HG02870 (cell line): ENCODE results near the gene BCKDK.
"Not testable (repeated sequence)": the region's sequence is repeated elsewhere in the genome, so short reads cannot be mapped to it uniquely, and the experiment has no call there.

Experiments
- ATAC-seq: cut with Tn5 transposase; IDR thresholded peaks from one replicate; pipeline ENCODE4 v1.9.1; 2021; ENCODE audit warnings: mild to moderate bottlenecking, moderate library complexity; ENCODE audit not compliant: unreplicated experiment

BCKDK gene

DNA sequence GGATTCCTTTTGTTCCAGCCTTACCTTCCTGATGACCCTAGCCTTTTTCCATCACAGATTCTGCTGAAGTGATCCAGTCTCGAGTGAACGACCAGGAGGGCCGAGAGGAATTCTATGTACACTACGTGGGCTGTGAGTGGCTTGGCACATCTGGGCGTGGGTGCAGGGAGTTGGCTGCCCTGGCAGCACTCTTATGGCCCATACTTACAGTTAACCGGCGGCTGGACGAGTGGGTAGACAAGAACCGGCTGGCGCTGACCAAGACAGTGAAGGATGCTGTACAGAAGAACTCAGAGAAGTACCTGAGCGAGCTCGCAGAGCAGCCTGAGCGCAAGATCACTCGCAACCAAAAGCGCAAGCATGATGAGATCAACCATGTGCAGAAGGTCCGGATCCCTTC, 11.9 kb downstream of the BCKDK start:
- no peak for ATAC-seq

GRCh38 chr16:31125844-31126243, 17.7 kb downstream of the BCKDK start:
- ATAC-seq, result no peak

DNA sequence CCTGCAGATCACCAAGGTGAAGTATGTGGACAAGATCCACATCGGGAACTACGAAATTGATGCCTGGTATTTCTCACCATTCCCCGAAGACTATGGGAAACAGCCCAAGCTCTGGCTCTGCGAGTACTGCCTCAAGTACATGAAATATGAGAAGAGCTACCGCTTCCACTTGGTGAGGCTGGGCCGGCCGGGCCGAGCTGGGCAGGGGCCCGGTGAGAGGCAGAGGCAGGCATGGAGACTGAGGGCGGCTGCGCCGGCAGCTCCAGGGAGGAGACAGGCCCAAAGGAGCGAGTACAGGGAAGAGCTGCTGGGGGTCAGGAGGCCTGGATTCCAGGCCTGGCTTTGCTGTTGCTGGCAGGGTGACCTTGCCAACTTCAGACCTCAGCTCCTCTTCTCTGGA, 19.0 kb downstream of the BCKDK start:
- ATAC-seq, result no peak

GRCh38 chr16:31128711-31129567, 20.8 kb downstream of the BCKDK start:
- no peak for ATAC-seq

- ATAC-seq, result no peak
These were observed 21.6 kb downstream of the BCKDK start for GRCh38 chr16:31129568-31130335.

- no peak for ATAC-seq
These were observed 22.2 kb downstream of the BCKDK start for GRCh38 chr16:31130336-31130891.

DNA sequence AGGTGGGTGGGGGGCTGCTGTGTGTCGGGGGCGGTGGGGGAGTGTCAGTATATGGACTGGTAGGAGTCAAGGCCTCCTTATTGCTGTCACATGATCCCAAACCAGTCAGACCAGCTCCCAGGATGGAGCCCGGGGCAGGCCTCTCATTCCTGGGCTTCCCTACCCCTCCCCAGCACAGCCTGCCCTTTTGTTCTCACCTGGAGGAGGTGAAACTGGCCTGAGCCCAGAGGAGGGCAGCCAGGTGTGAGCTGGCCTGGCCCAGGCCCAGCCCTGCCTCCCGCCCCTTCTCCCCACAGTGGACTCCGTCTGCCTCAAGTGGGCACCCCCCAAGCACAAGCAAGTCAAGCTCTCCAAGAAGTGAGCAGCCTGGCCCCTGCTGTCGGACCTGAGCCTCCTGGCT, 22.7 kb downstream of the BCKDK start:
- no peak for ATAC-seq

GRCh38 chr16:31131416-31131815, 23.2 kb downstream of the BCKDK start:
- no peak for ATAC-seq

- no peak for ATAC-seq
These were observed 23.7 kb downstream of the BCKDK start for GRCh38 chr16:31131841-31132271.

DNA sequence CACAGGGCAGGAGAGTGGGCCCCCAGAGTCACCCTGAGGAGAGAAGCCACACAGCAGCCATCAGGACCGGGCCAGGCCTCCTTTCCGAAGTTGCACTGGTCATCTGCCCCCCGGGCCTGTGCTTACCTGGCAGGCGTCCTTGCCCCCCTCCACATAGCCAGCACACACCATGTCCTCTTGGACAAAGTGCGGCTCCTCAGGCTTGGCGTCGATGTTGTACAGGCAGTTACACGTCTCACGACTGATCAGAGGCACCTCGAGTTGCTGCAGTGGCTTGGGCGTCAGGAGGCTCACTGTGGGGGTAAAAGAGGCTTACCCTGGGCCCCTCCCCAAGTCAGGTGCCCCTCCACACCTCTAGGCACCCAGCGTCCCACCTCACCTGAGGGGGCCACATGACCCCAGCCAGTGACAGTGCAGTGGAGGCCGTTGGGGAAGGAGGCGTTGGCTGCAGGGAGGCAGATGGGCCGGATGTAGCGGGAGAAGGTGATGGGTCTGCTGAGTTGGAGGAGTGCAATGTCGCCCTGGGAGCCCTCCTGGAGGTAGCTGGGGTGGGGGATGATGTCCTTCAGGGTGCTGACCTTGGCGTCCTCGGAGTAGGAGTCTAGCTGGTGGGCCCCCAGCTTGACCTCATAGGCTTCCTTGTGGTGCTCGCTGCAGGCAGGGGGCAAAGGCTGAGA, 24.3 kb downstream of the BCKDK start:
- no peak for ATAC-seq

- ATAC-seq, result no peak
These were observed 24.9 kb downstream of the BCKDK start for GRCh38 chr16:31133046-31133501.

- no peak for ATAC-seq
These were observed 25.9 kb downstream of the BCKDK start for GRCh38 chr16:31134091-31134571.

GRCh38 chr16:31134625-31135534, 26.7 kb downstream of the BCKDK start:
- ATAC-seq, result no peak

GRCh38 chr16:31135535-31136286, 27.5 kb downstream of the BCKDK start, which contains the start of gene PRSS8:
PRSS8 (minus strand) TSS chr16:31135727; CDS start chr16:31135498, 229 bp downstream.
- ATAC-seq, result no peak

DNA sequence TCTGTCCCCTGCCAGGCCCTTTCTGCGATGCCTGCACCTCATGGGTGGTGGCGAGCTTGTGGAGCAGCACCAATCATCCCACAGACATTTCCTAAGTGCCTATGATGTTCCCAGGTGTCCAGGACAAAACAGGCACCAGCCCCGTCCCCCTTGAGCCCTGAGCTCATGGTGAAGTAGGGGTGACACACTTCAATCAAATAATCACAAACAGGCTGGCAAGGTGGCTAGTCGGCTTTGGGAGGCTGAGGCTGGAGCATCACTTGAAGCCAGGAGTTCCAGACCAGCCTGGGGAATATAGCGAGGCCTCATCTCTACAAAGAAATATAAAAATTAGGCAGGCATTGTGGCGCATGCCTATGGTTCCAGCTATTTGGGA, 28.1 kb downstream of the BCKDK start:
- no peak for ATAC-seq

DNA sequence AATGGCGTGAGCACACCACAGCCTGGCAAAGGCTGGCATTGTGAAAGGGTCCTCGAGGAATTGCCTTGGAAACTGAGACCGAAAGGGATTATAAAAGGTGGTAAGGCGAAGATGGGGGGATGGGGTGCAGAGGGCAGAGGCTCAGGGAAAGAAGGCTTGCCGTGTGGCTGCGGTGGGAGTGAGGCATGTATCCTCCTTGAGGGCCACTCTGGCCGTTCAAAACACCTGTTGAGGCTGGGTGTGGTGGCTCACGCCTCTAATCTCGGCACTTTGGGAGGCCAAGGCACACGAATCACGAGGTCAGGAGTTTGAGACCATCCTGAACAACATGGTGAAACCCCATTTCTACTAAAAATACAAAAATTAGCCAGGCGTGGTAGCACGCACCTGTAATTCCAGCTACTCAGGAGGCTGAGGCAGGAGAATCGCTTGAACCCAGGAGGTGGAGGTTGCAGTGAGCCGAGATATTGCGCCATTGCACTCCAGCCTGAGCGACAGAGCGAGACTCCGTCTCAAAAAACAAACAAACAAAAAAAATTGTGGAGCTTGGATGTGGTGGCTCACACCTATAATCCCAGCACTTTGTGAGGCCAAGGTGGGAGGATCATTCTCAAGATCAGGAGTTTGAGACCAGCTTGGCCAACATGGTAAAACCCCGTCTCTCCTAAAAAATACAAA, 28.8 kb downstream of the BCKDK start:
- not testable (repeated sequence) for ATAC-seq

DNA sequence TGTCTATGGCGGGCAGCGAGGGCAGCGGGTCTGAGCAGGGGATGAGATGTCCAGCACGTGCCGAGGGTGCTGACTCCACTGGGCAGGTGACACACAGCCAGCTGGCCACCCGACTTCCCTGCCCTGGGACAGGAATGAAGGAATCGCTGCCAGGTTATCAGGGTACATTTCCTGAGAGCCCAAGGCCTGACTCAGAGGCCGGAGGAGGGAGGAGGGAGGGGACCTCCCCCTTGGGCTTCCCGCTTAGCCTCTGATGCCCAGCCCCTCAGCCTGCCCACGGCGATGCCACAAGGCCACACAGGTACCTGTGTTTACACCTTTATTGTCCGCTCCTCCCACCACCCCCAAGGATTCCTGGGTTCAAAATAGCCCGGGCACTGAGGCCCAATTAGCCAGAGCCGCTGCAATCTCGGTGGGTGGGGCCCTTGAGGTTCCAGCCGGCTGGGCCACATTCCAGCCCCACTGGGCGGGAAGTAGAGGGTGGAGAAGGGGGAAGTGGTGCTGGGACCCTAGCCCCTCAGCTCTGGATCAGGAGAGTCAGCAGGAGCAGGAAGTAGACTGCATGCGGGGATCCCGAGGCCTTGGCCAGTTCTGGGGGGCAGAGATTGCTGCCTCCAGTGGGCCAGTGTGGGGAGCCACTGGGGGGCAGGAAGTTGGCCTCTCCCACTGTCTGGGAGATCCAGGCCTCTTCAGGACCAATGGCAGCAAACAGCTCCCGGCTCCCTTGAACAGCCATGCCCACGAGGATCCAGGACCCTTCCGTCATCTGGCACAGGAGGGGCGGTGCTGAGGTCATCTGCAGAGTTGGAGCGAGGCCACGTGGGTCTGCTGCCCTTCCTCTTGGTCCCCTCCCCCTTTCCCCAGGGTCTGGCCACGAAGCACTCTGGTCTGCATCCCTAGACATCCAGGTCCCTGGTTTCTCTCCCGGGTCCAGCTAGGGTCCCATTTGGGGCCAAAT, 30.7 kb downstream of the BCKDK start:
- ATAC-seq, result no peak
